Measurements from ENCODE around the gene COX19. TPM values are rescaled to one million over a fixed set of nuclear protein-coding genes. Genes with fewer than 3 reads are reported as not detected.
"Not testable (repeated sequence)": the region's sequence is repeated elsewhere in the genome, so short reads cannot be mapped to it uniquely, and the experiment has no call there.

COX19 gene
- total RNA-seq, 2 donors from 2014 or later = 13.7 to 20.8 TPM

DNA sequence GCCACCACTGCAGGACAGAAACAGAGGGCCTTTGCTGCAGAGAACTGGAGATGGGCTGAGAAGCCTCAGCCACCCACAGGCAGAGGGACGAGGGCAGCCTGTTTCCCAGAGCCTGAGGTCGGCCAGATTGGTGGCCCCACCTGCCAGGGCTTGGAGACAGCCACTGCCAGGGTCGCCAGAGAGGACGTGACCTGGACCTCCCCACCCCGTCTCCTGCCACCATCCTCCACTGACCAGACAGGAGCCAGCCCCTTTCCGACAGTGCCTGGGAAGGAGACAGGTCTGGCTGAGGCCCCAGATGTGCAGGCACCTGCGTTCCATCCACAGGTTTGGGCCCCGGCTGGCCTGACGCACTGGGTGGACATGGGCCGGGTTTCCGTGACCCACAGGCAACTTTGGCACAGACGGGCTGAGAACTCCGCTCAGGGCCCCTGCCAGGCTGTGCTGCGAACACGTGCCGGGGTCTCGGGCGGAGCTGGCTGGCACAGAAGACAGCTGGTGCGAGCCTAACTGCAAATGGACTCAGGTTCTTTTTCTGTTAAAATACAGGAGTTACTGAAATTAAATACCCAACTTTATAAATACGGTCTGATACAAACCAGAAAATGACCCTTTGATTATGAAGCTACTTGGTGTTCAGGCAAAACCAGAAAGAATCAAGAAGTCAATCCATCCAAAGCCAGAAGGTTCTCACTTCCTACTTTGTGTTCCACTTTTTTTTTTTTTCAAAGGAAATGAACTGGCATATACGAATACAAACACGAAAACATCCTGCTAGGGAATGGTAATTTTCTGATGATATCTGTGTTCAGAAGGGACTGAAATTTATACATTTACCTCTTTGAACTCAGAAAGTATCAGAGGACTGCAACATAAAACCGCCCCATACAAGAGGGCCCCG lies 6.9 kb downstream of the COX19 start:
- Mint-ChIP-seq H3K36me3 (ENCODE audit: low read depth) (peaks cover 71% of the 10 kb centered on the region), H3K4me1 (peaks cover 14% of the 10 kb centered on the region), H3K27ac (no peak overlapping the region), H3K4me3 (no peak overlapping the region), H3K9me3 (no peaks in the 10 kb centered on the region), H3K27me3 (no peaks in the 10 kb centered on the region)
- ATAC-seq (replicated peaks) = no peak

DNA sequence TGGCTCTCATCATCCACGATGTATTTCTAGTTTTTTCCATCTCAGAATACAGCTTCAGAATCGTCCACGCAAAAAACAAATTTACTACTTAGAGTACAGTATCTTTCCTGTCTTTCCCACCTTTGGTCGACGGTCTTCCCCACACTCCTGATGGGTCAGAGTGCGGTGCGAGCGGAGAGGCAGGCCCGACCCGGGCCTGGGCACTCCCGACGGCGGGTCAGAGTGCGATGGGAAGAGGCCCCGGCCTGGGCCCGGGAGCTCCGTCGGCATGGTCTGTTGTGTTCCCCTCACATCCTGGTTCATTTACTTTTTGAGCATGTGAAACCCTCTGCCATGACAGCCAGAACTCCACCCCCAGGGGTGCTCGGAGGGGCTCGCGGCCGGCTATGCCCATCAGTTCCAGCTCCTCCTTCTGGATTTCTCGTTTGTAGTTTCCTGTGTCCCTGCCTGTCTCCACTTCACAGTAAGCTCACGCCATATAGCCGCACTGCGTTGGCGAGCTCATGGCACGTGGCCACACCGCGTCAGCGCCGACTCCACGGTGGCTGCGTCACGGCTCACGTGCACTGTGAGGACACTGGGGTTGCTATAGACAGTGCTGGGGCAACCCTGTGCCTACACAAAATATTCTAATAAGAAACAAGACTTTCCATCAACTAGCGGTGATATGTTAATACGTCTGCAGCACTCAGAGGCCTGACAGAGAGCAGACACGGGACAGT lies 7.8 kb downstream of the COX19 start:
- Mint-ChIP-seq H3K4me3 (no peak overlapping the region), H3K4me1 (peaks cover 14% of the 10 kb centered on the region), H3K27ac (no peak overlapping the region), H3K27me3 (no peaks in the 10 kb centered on the region), H3K9me3 (no peaks in the 10 kb centered on the region), H3K36me3 (ENCODE audit: low read depth) (peaks cover 62% of the 10 kb centered on the region)
- ATAC-seq (replicated peaks) = no peak

DNA sequence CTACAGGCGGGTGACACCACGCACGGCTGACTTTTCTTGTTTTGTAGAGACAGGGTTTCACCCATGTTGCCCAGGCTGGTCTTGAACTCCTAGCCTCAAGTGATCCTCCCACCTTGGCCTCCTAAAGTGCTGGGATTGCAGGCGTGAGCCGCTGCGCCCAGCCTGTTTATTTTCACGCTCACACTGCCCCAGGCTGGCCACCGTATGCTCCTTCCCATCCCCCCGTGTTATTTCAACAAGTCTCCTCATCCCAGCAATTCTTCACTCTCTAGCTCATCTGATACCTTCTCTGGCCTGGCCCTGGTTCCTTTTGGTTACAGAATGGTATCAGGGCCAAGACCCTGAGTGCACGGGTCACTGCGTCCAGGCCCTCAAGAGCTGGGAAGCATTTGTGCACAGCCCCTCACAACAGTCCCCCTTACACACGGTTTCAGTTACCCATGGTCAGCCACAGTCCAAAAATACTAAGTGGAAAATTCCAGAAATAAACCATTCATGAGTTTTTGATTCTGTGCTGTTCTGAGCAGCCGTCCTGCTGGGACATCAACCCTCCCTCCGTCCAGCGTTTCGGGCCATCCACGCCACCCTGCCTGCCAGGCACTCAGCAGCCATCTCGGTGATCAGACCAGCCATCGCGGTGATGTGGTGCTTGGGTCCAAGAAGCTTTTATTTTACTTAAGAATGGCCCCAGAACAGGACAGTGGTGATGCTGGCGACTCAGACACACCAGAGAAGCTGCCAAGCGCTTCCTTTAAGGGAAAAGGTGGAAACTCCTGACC lies 8.9 kb downstream of the COX19 start:
- peaks cover 14% of the 10 kb centered on the region for H3K4me1 Mint-ChIP-seq
- H3K36me3 Mint-ChIP-seq (ENCODE audit: low read depth) = peaks cover 51% of the 10 kb centered on the region
- H3K9me3 Mint-ChIP-seq = no peaks in the 10 kb centered on the region
- ATAC-seq (replicated peaks) = no peak
- no peak overlapping the region for H3K27ac Mint-ChIP-seq
- H3K4me3 Mint-ChIP-seq = no peak overlapping the region
- H3K27me3 Mint-ChIP-seq = no peaks in the 10 kb centered on the region

GRCh38 chr7:964401-965231 lies 10.7 kb downstream of the COX19 start:
- Mint-ChIP-seq H3K4me3 (no peak overlapping the region), H3K36me3 (ENCODE audit: low read depth) (peaks cover 34% of the 10 kb centered on the region), H3K9me3 (no peaks in the 10 kb centered on the region), H3K27me3 (no peaks in the 10 kb centered on the region), H3K4me1 (peaks cover 9% of the 10 kb centered on the region), H3K27ac (no peak overlapping the region)
- ATAC-seq (replicated peaks) = no peak

- Mint-ChIP-seq H3K27ac (no peak overlapping the region), H3K4me1 (peaks cover 9% of the 10 kb centered on the region), H3K27me3 (no peaks in the 10 kb centered on the region), H3K4me3 (no peak overlapping the region), H3K36me3 (ENCODE audit: low read depth) (peaks cover 23% of the 10 kb centered on the region), H3K9me3 (no peaks in the 10 kb centered on the region)
- ATAC-seq (replicated peaks) = no peak
Measured at GRCh38 chr7:963236-964078, 11.9 kb downstream of the COX19 start.

GRCh38 chr7:962401-963081 lies 12.8 kb downstream of the COX19 start:
- H3K36me3 Mint-ChIP-seq (ENCODE audit: low read depth) = peaks cover 14% of the 10 kb centered on the region
- no peaks in the 10 kb centered on the region for H3K27me3 Mint-ChIP-seq
- H3K4me3 Mint-ChIP-seq = no peak overlapping the region
- no peak overlapping the region for H3K27ac Mint-ChIP-seq
- no peaks in the 10 kb centered on the region for H3K9me3 Mint-ChIP-seq
- peaks cover 6% of the 10 kb centered on the region for H3K4me1 Mint-ChIP-seq
- ATAC-seq (replicated peaks) = no peak

DNA sequence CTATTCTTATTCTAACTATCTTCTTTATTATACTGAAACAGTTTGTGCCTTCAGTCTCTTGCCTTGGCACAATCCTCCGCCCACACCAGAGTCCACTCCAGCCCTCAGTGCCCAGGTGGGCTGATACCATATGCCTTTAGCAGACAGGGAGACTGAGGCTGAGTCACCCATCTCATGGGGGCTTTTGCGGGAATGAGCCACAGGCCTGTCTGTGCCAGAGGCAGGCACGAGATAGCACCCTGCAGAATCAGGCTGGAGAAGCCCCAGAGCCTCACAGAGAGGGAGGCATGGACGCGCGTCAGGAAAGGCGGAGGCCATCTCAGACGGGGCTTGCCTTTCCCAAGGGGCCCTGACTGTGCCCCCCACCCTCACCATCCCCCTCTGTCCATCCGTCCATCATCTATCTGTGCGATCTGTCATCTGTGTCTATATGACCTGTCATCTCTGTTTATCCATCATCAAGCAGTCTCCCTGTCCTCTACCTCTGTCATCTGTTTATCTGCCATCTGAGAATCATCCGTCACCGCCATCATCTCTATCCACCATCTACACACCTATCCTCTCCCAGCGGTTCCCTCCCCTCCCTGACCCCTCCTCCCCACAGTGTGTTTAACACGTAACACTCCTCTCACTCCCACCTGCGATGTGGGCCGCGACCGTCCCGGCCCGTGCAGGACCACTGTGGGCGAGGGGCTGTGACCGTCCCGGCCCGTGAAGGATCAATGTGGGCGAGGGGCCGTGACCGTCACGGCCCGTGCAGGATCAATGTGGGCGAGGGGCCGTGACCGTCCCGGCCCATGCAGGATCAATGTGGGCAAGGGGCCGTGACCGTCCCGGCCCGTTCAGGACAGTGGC lies 13.6 kb downstream of the COX19 start:
- Mint-ChIP-seq H3K36me3 (ENCODE audit: low read depth) (peaks cover 6% of the 10 kb centered on the region), H3K27ac (no peak overlapping the region), H3K27me3 (no peaks in the 10 kb centered on the region), H3K9me3 (no peaks in the 10 kb centered on the region), H3K4me3 (no peak overlapping the region), H3K4me1 (peaks cover 6% of the 10 kb centered on the region)
- ATAC-seq (replicated peaks) = no peak

DNA sequence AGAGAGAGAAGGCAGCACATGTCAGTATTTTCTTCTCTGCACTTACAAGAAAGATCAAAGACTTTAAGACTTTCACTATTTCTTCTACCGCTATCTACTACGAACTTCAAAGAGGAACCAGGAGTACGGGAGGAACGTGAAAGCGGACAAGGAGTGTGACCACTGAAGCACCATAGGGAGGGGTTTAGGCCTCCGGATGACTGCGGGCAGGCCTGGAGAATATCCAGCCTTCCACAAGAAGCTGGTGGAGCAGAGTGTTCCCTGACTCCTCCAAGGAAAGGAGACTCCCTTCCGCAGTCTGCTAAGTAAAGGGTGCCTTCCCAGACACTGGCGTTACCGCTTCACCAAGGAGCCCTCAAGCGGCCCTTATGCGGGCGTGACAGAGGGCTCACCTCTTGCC lies 14.4 kb downstream of the COX19 start:
- not testable (repeated sequence) for H3K4me3 Mint-ChIP-seq; H3K36me3 Mint-ChIP-seq (ENCODE audit: low read depth); H3K9me3 Mint-ChIP-seq; H3K4me1 Mint-ChIP-seq; H3K27ac Mint-ChIP-seq; ATAC-seq (replicated peaks); H3K27me3 Mint-ChIP-seq

- no peak overlapping the region for H3K27ac Mint-ChIP-seq
- no peaks in the 10 kb centered on the region for H3K9me3 Mint-ChIP-seq
- H3K4me3 Mint-ChIP-seq = no peak overlapping the region
- H3K4me1 Mint-ChIP-seq = no peaks in the 10 kb centered on the region
- ATAC-seq (replicated peaks) = no peak
- H3K36me3 Mint-ChIP-seq (ENCODE audit: low read depth) = no peaks in the 10 kb centered on the region
- peaks cover 4% of the 10 kb centered on the region for H3K27me3 Mint-ChIP-seq
Measured at GRCh38 chr7:960269-960871, 15.0 kb downstream of the COX19 start.

- not testable (repeated sequence) for H3K27ac Mint-ChIP-seq; ATAC-seq (replicated peaks); H3K27me3 Mint-ChIP-seq; H3K4me3 Mint-ChIP-seq; H3K9me3 Mint-ChIP-seq; H3K4me1 Mint-ChIP-seq; H3K36me3 Mint-ChIP-seq (ENCODE audit: low read depth)
Measured at GRCh38 chr7:959740-960139, 15.6 kb downstream of the COX19 start.

- no peak overlapping the region for H3K4me3 Mint-ChIP-seq
- no peak overlapping the region for H3K27ac Mint-ChIP-seq
- peaks cover 7% of the 10 kb centered on the region for H3K27me3 Mint-ChIP-seq
- no peak for ATAC-seq (replicated peaks)
- H3K9me3 Mint-ChIP-seq = no peaks in the 10 kb centered on the region
- no peaks in the 10 kb centered on the region for H3K36me3 Mint-ChIP-seq (ENCODE audit: low read depth)
- H3K4me1 Mint-ChIP-seq = no peaks in the 10 kb centered on the region
Measured at GRCh38 chr7:959271-959670, 16.1 kb downstream of the COX19 start.

All from activated T-helper 17 cell treated with anti-CD3 and anti-CD28 coated beads, Interleukin-2, amount 50 U/mL, for 72 hours (primary cell).